ENCODE measurements around the gene NTF3.

DNA sequence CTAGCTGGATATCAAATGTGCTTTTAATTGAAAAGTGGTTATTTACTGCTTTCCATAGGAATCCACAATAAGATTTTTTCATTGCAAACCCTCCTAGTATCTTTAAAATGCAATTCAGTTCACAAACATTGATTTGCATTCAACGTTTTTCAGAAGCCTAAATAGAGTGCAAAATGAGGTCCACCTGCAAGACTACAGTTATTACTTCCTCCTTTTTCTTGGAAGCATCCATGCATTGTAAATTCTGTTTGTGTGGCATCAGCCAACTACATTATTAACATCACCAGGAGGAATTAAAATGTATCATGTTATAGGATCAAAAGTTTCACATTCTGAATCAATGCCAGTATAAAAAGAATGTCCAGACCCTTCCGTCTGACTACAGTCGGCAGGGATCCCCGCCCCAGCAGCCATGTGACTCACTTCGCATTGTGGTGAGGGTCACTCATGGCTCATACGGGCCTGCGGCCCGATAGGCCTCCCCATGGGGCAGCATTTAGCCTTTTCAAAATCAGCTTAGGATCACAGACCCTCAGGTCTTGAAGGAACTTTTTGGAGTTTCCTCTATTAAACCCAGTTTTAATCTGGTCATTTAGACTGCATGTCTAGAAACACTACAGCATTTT lies 46.3 kb downstream of the NTF3 start:
- TF ChIP-seq POLR2A (IDR thresholded peaks at IDR 0.05; ENCODE audit: low read depth, low read length) (no peak), POLR2AphosphoS5 (IDR thresholded peaks at IDR 0.05; ENCODE audit: low read depth, low read length) (no peak), TAF1 (IDR thresholded peaks at IDR 0.05; ENCODE audit: borderline replicate concordance, low read depth, low read length) (no peak)

All from GM12892 (cell line).